ENCODE data around the gene SKA2. TPM values are rescaled to one million over a fixed set of nuclear protein-coding genes. Genes with fewer than 3 reads are reported as not detected.

SKA2 gene
- total and polyA plus RNA-seq, 2 of the 8 experiments (the other 6 are each of a cell fraction or from before 2014, with no cell fraction given), result 15.6 to 95.8 TPM

GRCh38 chr17:59067340-59067739, 87.6 kb downstream of the SKA2 start:
- no peak overlapping the region for H4K91ac ChIP-seq (replicated peaks; ENCODE audit: insufficient read length, low read length)
- no peak overlapping the region for H2AK5ac ChIP-seq (ENCODE audit: low read depth, low read length)
- H2BK12ac ChIP-seq (ENCODE audit: low read depth, low read length), result no peak overlapping the region
- POLR2A ChIA-PET (ENCODE audit: partially characterized antibody), result no interaction called here
- DNase-seq (ENCODE audit: low read depth in 1 of 2, low spot score in 2 of 2), result no peak
- no peak overlapping the region for H3K4me3 ChIP-seq (ENCODE audit: extremely low read depth in 1 of 4, insufficient read depth in 2 of 4, low read depth in 3 of 4, low read length in 4 of 4)
- H3K9me3 ChIP-seq (ENCODE audit: insufficient read depth in 2 of 2, low read depth in 1 of 2, low read length in 1 of 2), result no peaks in the 10 kb centered on the region
- H3K79me1 ChIP-seq (ENCODE audit: low read depth, low read length), result no peaks in the 10 kb centered on the region
- H3K14ac ChIP-seq (ENCODE audit: insufficient read length), result no peak overlapping the region
- no peak for FAIRE-seq
- no peak overlapping the region for H4K8ac ChIP-seq (ENCODE audit: extremely low read depth, insufficient read depth, low read length)
- no peak overlapping the region for H2BK120ac ChIP-seq (replicated peaks; ENCODE audit: low read depth, low read length)
- no peak overlapping the region for H2BK20ac ChIP-seq (ENCODE audit: low read length)
- H3K56ac ChIP-seq (replicated peaks; ENCODE audit: insufficient read length, low read depth, low read length), result no peak overlapping the region
- no peaks in the 10 kb centered on the region for H3K23me2 ChIP-seq (ENCODE audit: low read depth, low read length)
- no peak overlapping the region for H3K27ac ChIP-seq (ENCODE audit: low read depth, low read length)
- no peaks in the 10 kb centered on the region for H3K4me1 ChIP-seq (replicated peaks in 1 of 4; ENCODE audit: control insufficient read depth in 3 of 4, insufficient read depth in 4 of 4, low read length in 3 of 4)
- H3K4ac ChIP-seq (replicated peaks; ENCODE audit: insufficient read length, low read depth, low read length), result no peak overlapping the region
- H3K36me3 ChIP-seq (ENCODE audit: control insufficient read depth in 2 of 4, insufficient read depth in 4 of 4, low read length in 3 of 4), result peaks cover 6 to 45% (median 15%) of the 10 kb centered on the region in 4 experiments
- no peak overlapping the region for H3K18ac ChIP-seq (ENCODE audit: extremely low read depth, low read length)
- H2BK15ac ChIP-seq (ENCODE audit: low read length), result no peak overlapping the region
- no peaks in the 10 kb centered on the region for H4K20me1 ChIP-seq (replicated peaks in 1 of 2; ENCODE audit: control insufficient read depth in 1 of 2, insufficient read depth in 2 of 2, low read length in 2 of 2)
- H3K23ac ChIP-seq (ENCODE audit: insufficient read length), result no peak overlapping the region
- H4K5ac ChIP-seq (ENCODE audit: insufficient read length, low read depth, low read length), result no peak overlapping the region
- no peaks in the 10 kb centered on the region for H3K79me2 ChIP-seq (ENCODE audit: control insufficient read depth in 1 of 2, insufficient read depth in 2 of 2, low read length in 2 of 2)
- H3K9ac ChIP-seq (replicated peaks in 1 of 4; ENCODE audit: extremely low read depth in 1 of 4, low read depth in 3 of 4, low read length in 3 of 4), result no peak overlapping the region
- H2AFZ ChIP-seq (ENCODE audit: low read length), result no peak overlapping the region
- WGBS, 2 experiments (ENCODE audit: extremely low coverage in 1 of 2, insufficient coverage in 1 of 2, insufficient read length in 1 of 2, insufficient replicate concordance in 2 of 2, low coverage in 1 of 2, low lambda C conversion rate in 2 of 2, missing lambda C conversion rate in 1 of 2), result 85% methylated on average over 2 of the region's 2 CpGs; no CpG with 5 or more reads in 1 of the 2 experiments
- H2BK5ac ChIP-seq (ENCODE audit: low read depth, low read length), result no peak overlapping the region
- no peak overlapping the region for H3K4me2 ChIP-seq (ENCODE audit: insufficient read depth in 1 of 2, low read depth in 2 of 2, low read length in 2 of 2)
- TF ChIP-seq NRF1 (IDR thresholded peaks at IDR 0.05; ENCODE audit: low read depth, low read length) (no peak), CREB1 (IDR thresholded peaks at IDR 0.05) (no peak), POLR2A (IDR thresholded peaks at IDR 0.05; ENCODE audit: control extremely low read depth in 1 of 2, low read depth in 2 of 2, low read length in 2 of 2) (no peak)
- CTCF ChIA-PET (ENCODE audit: partially characterized antibody), result no interaction called here
- no peaks in the 10 kb centered on the region for H3K27me3 ChIP-seq (replicated peaks in 1 of 4; ENCODE audit: control insufficient read depth in 3 of 4, extremely low read depth in 1 of 4, insufficient read depth in 3 of 4, low read length in 3 of 4)
